Chondrocyte (in vitro differentiated cells): ENCODE measurements around the gene SCP2. TPM values are rescaled to one million over a fixed set of nuclear protein-coding genes. Genes with fewer than 3 reads are reported as not detected.

Experiments
- DNase-seq: peaks from one replicate; pipeline ENCODE4 v3.0.0; 2021; ENCODE audit warnings: mixed read lengths, low spot score
- H3K27ac Mint-ChIP-seq: one replicate; pipeline ENCODE4 v1.8.0; 2021; ENCODE audit warnings: mild to moderate bottlenecking, moderate library complexity, mixed read lengths; ENCODE audit not compliant: unreplicated experiment
- H3K27me3 Mint-ChIP-seq: 2 replicates; pipeline ENCODE4 v1.8.0; 2021; ENCODE audit warnings: low read depth, mixed read lengths
- H3K36me3 Mint-ChIP-seq: 2 replicates; pipeline ENCODE4 v1.8.0; 2021; ENCODE audit warnings: low read depth, mixed read lengths
- H3K4me1 Mint-ChIP-seq: 2 replicates; pipeline ENCODE4 v1.8.0; 2021; ENCODE audit warnings: low read depth, mild to moderate bottlenecking, mixed read lengths
- H3K4me3 Mint-ChIP-seq: one replicate; pipeline ENCODE4 v1.8.0; 2021; ENCODE audit warnings: mild to moderate bottlenecking, moderate library complexity, mixed read lengths; ENCODE audit not compliant: unreplicated experiment
- H3K9me3 Mint-ChIP-seq: 2 replicates; pipeline ENCODE4 v1.8.0; 2021; ENCODE audit warnings: low read depth, mixed read lengths
- CTCF ChIP-seq: fragments of 200-600 bp; sonication (generic); IDR thresholded peaks from 2 replicates; pipeline ENCODE4 v1.5.0; 2021; ENCODE audit warnings: antibody characterized with exemption, mild to moderate bottlenecking, moderate library complexity
- total RNA-seq: library from RNA; stranded (reverse); gene quantifications from 3 replicates; pipeline ENCODE4 v1.2.1, GENCODE V29; 2021

Gene SCP2
- total RNA-seq, 1 donor from 2014 or later: 87.4 TPM

DNA sequence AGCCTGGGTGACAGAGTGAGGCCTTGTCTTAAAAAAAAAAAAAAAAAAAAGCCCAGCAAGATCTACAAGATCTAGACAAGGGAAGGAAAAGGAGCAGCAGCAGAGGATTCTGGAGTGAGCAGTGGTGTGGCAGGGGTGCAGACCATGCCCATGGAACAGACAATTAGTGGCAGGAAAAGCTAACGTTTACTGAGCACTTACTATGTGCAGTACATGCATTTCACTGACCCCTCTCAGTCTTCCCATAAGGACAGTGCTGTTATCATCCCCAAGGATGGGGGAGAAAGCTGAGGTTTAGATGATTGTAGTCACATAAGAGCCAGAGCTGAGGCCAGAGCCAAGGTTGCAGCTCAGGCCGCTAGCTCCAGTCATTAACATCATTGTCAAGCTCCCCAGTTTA is 140.8 kb downstream of the SCP2 start:
- Mint-ChIP-seq H3K9me3 (no peaks in the 10 kb centered on the region), H3K36me3 (no peaks in the 10 kb centered on the region), H3K27ac (no peak overlapping the region), H3K27me3 (no peaks in the 10 kb centered on the region), H3K4me1 (no peaks in the 10 kb centered on the region), H3K4me3 (no peak overlapping the region)
- DNase-seq: no peak
- no peak for TF ChIP-seq CTCF

DNA sequence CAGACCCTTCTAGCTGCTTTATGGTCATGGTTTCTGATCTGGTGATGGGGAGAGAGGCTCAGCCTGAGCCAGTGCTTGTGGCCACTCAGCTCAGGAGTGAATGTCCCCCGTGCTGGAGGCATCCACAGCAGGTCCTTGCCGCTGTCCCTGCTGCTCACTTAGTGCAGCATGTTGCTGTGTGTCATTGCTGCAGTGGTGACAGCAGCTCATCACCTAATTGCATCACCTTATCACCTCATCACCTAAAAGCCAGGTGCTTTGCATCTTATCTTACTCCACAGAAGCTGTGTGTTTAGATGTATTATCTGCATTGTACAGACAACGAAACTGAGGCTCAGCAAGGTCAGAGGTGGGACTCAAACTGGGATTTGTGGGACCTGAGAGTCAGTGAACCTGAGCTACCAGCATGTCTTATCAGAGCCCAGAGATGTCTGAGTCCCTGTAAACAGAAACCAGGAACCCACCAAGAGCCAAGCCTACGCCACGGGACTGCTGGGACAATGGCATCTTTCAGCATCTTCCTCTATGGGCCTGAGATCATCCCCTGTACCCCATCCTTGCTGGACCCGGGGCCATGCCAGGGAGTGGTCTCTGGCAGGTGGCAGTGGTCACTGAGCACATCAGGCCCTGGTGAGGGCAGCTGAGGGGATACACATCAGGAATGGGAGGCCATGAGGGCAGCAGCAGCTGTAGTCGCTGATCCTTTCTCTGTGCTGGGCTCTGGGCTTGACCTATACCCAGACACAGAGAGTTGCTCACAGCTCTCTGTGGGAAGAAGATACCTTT is 141.4 kb downstream of the SCP2 start:
- no peaks in the 10 kb centered on the region for H3K27me3 Mint-ChIP-seq
- no peak for TF ChIP-seq CTCF
- peak; percentile 75 for DNase-seq

DNA sequence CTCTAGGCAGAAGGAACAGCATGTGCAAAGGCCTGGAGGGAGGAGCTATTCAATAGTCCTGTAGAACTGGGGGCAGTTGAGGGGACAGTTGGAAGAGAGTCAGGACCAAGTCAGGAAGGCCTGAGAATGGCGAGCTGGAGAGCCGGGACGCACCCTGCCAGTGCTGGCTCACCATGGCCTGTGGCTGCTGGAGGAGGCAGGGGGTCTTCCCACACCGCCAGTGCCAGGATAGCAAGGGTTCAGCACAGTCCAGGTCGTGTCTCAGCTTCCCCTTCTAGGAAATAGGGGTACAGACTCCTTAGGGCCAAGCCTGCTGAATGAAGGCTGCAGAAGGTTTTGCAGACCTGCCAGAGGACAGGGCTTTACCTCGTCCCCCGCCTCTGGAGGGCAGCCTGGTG is 142.2 kb downstream of the SCP2 start:
- no peak for TF ChIP-seq CTCF
- Mint-ChIP-seq H3K9me3 (no peaks in the 10 kb centered on the region), H3K36me3 (no peaks in the 10 kb centered on the region), H3K4me1 (no peaks in the 10 kb centered on the region), H3K27ac (no peak overlapping the region), H3K4me3 (no peak overlapping the region), H3K27me3 (no peaks in the 10 kb centered on the region)
- DNase-seq: peak; percentile 68

More for the DNA sequence above, 141.4 kb downstream of the SCP2 start:
- H3K9me3 Mint-ChIP-seq: no peaks in the 10 kb centered on the region
- H3K36me3 Mint-ChIP-seq: no peaks in the 10 kb centered on the region
- H3K27ac Mint-ChIP-seq: no peak overlapping the region
- H3K4me1 Mint-ChIP-seq: no peaks in the 10 kb centered on the region
- no peak overlapping the region for H3K4me3 Mint-ChIP-seq

DNA sequence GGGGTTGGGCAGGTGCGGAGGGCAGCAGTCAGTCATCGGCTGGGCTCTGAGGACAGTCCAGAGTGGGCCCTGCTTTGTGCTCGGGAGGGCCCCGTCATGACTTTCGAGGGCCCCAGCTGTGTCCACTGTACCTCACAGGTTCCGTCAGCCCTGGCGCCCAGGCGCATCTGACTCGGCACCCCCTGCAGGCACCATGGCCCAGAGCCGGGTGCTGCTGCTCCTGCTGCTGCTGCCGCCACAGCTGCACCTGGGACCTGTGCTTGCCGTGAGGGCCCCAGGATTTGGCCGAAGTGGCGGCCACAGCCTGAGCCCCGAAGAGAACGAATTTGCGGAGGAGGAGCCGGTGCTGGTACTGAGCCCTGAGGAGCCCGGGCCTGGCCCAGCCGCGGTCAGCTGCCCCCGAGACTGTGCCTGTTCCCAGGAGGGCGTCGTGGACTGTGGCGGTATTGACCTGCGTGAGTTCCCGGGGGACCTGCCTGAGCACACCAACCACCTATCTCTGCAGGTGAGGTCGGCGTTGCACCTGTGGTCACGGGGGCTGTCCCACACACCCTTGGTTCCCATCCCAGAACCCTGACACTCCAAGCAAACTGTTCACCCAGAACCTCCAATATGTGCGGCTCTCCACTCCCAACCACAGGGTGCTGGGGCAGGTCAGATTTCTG is 142.7 kb downstream of the SCP2 start:
- Mint-ChIP-seq H3K9me3 (no peaks in the 10 kb centered on the region), H3K4me1 (no peaks in the 10 kb centered on the region), H3K36me3 (no peaks in the 10 kb centered on the region), H3K27me3 (no peaks in the 10 kb centered on the region), H3K27ac (no peak overlapping the region), H3K4me3 (no peak overlapping the region)
- TF ChIP-seq CTCF: no peak
- peak; percentile 82 for DNase-seq

GRCh38 chr1:53070621-53071020 is 143.5 kb downstream of the SCP2 start:
- peaks cover 2% of the 10 kb centered on the region for H3K36me3 Mint-ChIP-seq
- TF ChIP-seq CTCF: no peak
- H3K9me3 Mint-ChIP-seq: no peaks in the 10 kb centered on the region
- peak; percentile 76 for DNase-seq
- no peak overlapping the region for H3K4me3 Mint-ChIP-seq
- H3K4me1 Mint-ChIP-seq: no peaks in the 10 kb centered on the region
- no peaks in the 10 kb centered on the region for H3K27me3 Mint-ChIP-seq
- no peak overlapping the region for H3K27ac Mint-ChIP-seq
